Gastroesophageal sphincter (tissue), 4 donors: ENCODE data around the gene IQCN. TPM values are rescaled to one million over a fixed set of nuclear protein-coding genes. Genes with fewer than 3 reads are reported as not detected.
A peak's percentile ranks its signal among the peaks of the same experiment; 100 is the strongest.

Source experiments
- ATAC-seq: fragments of 150-250 bp; one replicate; pipeline ENCODE4 v1.9.1; 2016; ENCODE audit warnings: mild to moderate bottlenecking, moderate library complexity
- H3K27ac ChIP-seq, 4 donors: fragments of 200-600 bp; sonication (generic) in 3 of 4; 1 replicate in 3 of 4; 2 replicates in 1 of 4; pipeline ENCODE4 v1.5.1; 2016 to 2019
- H3K27me3 ChIP-seq: fragments of 200-600 bp; sonication (generic); one replicate; pipeline ENCODE4 v1.5.1; 2019
- H3K36me3 ChIP-seq, 2 donors: fragments of 200-600 bp; sonication (generic); one replicate each; pipeline ENCODE4 v1.5.1; 2019; ENCODE audit warnings: control low read depth in 1 of 2
- H3K4me1 ChIP-seq, 3 donors: fragments of 200-600 bp; sonication (generic); 1 replicate in 2 of 3; 2 replicates in 1 of 3; pipeline ENCODE4 v1.5.1; 2016 to 2019; ENCODE audit warnings: control low read depth in 2 of 3
- H3K4me3 ChIP-seq, 2 donors: fragments of 200-600 bp; sonication (generic); one replicate each; pipeline ENCODE4 v1.5.1; 2019; ENCODE audit warnings: mild to moderate bottlenecking in 1 of 2, moderate library complexity in 1 of 2
- H3K9me3 ChIP-seq, 3 donors: fragments of 200-600 bp; sonication (generic); one replicate each; pipeline ENCODE4 v1.5.1; 2017 to 2019; ENCODE audit warnings: control low read depth in 2 of 3
- EP300 ChIP-seq: sonication (generic); formaldehyde crosslinking; IDR thresholded peaks from one replicate; pipeline ENCODE4 v1.6.1; 2017; ENCODE audit warnings: antibody characterized with exemption, mild to moderate bottlenecking
- POLR2A ChIP-seq, 2 donors: fragments of 450-650 bp; IDR thresholded peaks; one replicate each; pipeline ENCODE4 v1.6.1; 2017; ENCODE audit warnings: antibody characterized with exemption in 2 of 2, mild to moderate bottlenecking in 2 of 2, moderate library complexity in 1 of 2
- POLR2AphosphoS5 ChIP-seq: sonication (generic); formaldehyde crosslinking; IDR thresholded peaks from one replicate; pipeline ENCODE4 v1.6.1; 2017; ENCODE audit warnings: antibody characterized with exemption
- WGBS, 2 donors: methylation state at CpG; one replicate each; pipeline ENCODE4 v1.1.5; 2018; ENCODE audit warnings: low coverage in 1 of 2; 5-methylcytosine and 5-hydroxymethylcytosine counted together
- total RNA-seq, 4 donors: library from RNA; depleted of rRNA; stranded (reverse); fragments of >200 nt; gene quantifications; one replicate each; pipeline ENCODE4 v1.1.0, GENCODE V29; 2016
- TF ChIP-seq, protein P1 (sequence below), 4 experiments: fragments of 200-600 bp in 2 of 4; fragments of 450-650 bp in 2 of 4; sonication (generic) in 1 of 4; IDR thresholded peaks; one replicate each; pipeline ENCODE4 v1.5.1; 2017 to 2019; ENCODE audit warnings: antibody characterized with exemption in 4 of 4, mild to moderate bottlenecking in 2 of 4, moderate library complexity in 2 of 4

Gene IQCN
- total RNA-seq, 4 donors from 2014 or later, result 0.27 to 4.4 (median 1.3) TPM

DNA sequence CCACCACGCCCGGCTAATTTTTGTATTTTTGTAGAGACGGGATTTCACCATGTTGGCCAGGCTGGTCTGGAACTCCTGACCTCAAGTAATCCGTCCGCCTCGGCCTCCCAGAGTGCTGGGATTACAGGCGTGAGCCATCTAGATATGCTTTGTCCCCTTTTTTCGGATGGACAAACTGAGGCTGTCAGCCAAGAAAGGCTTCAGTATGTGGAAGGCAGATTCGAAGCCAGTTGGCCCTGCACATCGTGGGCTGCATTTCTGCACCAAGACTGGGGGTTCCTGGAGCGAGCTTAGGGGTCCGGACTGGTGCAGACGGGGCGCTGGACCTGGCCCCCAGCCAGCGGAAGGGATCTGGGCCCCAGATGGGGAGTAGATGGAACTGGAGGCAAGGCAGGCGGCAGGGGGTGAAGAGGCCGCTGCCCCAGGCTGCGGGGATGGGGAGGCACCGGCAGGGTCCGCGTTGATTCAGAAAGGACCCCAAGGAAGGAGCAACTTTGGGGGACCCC, 16.8 kb upstream of the IQCN start:
- H3K4me3 ChIP-seq, result peak overlapping the region; percentile 73 to 83
- TF ChIP-seq POLR2A (IDR thresholded peaks at IDR 0.05), result no peak
- TF ChIP-seq EP300, result no peak
- no peak for TF ChIP-seq POLR2AphosphoS5
- H3K27me3 ChIP-seq, result no peaks in the 10 kb centered on the region
- no peak for ATAC-seq
- H3K36me3 ChIP-seq, result no peaks in the 10 kb centered on the region
- H3K27ac ChIP-seq, result peak overlapping the region; percentile 89 to 99 (median 99)
- peaks cover 0 to 48% (median 20%) of the 10 kb centered on the region in 3 donors for H3K4me1 ChIP-seq
- WGBS, 2 donors, result 59% methylated on average over 6 of the region's 21 CpGs; no CpG with 5 or more reads in 1 of the 2 donors
- no peaks in the 10 kb centered on the region for H3K9me3 ChIP-seq

DNA sequence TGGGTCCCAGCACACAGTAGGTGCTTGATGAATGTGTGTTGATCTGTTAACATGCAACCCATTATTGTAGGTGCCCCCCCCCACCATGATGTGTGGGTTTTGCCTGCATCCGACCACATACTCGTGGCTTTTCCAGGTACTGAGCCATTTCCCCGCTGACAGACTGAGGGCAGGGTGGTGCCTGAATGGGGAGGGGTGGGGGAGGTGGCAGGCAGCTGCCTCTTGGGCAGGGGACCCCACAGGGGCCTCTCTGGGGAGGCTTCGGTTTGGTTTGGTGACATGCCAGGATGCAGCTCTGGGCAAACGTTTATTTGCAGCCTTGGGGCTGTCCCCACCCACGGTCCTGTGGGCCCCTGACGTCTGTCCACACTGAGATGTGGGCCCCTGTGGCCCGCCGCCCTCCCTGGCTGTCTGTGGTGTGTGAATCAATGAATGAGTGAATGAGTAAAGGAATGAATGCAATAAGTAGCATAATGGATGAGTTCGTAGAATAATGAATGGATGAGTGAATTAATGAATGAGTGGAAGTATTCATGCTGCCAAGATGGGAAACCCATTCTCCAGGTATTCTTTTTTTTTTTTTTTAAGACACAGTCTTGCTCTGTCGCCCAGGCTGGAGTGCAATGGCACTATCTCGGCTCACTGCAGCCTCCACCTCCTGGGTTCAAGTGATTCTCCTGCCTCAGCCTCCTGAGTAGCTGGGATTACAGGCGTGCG, 16.2 kb upstream of the IQCN start:
- Histone ChIP-seq H3K27me3 (no peaks in the 10 kb centered on the region), H3K27ac (peak overlapping the region; percentile 89 to 99 (median 99)), H3K9me3 (no peaks in the 10 kb centered on the region), H3K4me3 (no peak overlapping the region), H3K4me1 (peaks cover 0 to 48% (median 20%) of the 10 kb centered on the region in 3 donors), H3K36me3 (no peaks in the 10 kb centered on the region)
- TF ChIP-seq EP300, result no peak
- TF ChIP-seq POLR2AphosphoS5, result no peak
- TF ChIP-seq, protein P1, sequence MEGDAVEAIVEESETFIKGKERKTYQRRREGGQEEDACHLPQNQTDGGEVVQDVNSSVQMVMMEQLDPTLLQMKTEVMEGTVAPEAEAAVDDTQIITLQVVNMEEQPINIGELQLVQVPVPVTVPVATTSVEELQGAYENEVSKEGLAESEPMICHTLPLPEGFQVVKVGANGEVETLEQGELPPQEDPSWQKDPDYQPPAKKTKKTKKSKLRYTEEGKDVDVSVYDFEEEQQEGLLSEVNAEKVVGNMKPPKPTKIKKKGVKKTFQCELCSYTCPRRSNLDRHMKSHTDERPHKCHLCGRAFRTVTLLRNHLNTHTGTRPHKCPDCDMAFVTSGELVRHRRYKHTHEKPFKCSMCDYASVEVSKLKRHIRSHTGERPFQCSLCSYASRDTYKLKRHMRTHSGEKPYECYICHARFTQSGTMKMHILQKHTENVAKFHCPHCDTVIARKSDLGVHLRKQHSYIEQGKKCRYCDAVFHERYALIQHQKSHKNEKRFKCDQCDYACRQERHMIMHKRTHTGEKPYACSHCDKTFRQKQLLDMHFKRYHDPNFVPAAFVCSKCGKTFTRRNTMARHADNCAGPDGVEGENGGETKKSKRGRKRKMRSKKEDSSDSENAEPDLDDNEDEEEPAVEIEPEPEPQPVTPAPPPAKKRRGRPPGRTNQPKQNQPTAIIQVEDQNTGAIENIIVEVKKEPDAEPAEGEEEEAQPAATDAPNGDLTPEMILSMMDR (IDR thresholded peaks at IDR 0.05), result no peak
- TF ChIP-seq POLR2A (IDR thresholded peaks at IDR 0.05), result no peak
- 59 to 80% methylated on average over 1 to 10 of the region's 14 CpGs for WGBS, 2 donors
- no peak for ATAC-seq

DNA sequence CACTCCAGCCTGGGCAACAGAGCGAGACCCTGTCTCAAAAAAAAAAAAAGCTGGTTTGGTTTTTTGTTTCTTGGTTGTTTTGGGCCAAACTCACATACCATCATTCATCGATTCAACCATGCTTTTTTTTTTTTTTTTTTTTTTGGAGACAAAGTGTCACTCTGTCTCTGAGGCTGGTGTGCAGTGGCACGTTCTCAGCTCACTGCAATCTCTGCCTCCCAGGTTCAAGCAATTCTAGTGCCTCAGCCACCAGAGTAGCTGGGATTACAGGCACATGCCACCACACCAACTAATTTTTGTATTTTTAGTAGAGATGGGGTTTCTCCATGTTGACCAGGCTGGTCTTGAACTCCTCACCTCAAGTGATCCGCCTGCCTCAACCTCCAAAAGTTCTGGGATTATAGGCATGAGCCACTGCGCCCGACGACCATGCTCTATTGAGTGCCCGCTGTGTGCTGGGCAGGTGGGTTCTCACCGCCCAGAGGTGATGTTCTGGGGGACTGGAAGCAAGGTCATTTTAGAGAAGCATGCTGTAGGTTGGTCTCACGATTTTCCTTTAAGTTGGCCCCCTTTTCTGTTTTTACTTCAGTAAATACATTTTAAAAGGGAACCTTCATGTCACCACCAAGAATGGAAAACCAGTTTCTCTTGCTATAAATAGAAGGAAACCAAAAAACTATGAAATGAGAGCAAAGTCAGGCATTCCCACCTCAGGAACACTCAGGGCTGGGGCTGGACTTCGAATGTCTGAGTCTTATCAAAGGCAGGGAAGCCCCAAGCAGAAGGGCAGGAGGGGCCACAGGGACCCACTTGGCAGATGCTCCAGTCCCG, 15.4 kb upstream of the IQCN start:
- peak overlapping the region in 3 of 4 donors; percentile 99 for H3K27ac ChIP-seq
- H3K9me3 ChIP-seq, result no peaks in the 10 kb centered on the region
- ATAC-seq, result no peak
- WGBS, 2 donors, result 42 to 56% methylated on average over 4 to 6 of the region's 12 CpGs
- H3K4me1 ChIP-seq, result peaks cover 0 to 51% (median 20%) of the 10 kb centered on the region in 3 donors
- no peak overlapping the region for H3K4me3 ChIP-seq
- no peaks in the 10 kb centered on the region for H3K27me3 ChIP-seq
- no peaks in the 10 kb centered on the region for H3K36me3 ChIP-seq
- TF ChIP-seq POLR2AphosphoS5, result no peak
- TF ChIP-seq POLR2A (IDR thresholded peaks at IDR 0.05), result no peak
- no peak for TF ChIP-seq EP300
- TF ChIP-seq, protein P1 (IDR thresholded peaks at IDR 0.05), result no peak

DNA sequence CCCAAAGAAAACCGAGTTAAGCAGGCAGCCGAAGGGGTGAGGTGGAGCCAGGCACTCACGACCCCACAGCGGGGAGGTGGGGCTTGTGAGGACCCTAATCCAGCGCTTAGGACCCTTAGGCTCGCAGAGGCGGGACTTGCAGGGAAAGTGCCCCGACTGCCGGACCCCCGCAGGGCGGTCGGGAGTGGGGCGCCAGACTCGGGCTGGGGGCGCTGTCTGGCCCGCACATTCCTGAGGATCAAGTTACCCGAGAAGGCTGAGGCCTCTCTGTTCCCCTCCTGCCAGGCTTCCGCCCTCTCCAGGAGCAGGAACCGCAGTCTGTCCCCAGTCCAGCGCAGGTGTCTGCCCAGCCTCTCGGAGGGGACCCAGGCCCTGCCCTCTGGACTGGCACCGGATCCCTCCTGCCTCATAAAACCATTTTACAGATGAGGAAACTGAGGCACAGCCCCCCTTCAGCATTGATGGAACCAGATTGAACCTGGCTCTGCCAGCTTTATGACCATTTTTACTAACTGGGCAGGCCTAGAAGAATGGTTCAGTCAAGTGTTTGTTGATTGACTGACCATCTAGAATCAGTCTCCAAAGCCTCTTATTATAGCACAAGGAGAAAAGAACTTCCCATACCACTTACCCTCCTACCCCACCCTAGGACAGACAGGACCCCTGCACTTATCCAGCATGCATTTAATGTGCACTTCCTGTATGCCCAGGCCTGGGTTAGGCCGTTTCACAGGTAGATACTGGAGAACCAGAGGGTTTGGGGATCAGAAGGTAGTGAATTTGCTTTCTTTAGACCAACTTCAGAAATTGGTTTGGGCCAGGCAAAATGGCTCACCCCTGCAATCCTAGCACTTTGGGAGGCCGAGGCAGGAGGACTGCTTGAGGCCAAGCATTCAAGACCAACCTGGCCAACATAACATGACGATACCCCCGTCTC, 13.9 kb upstream of the IQCN start:
- 67% methylated on average over 6 of the region's 26 CpGs; no CpG with 5 or more reads in 1 of the 2 donors for WGBS, 2 donors
- no peaks in the 10 kb centered on the region for H3K9me3 ChIP-seq
- TF ChIP-seq EP300 (no peak), POLR2AphosphoS5 (no peak), POLR2A (IDR thresholded peaks at IDR 0.05) (no peak)
- TF ChIP-seq, protein P1 (IDR thresholded peaks at IDR 0.05), result no peak
- no peak overlapping the region for H3K4me3 ChIP-seq
- peak overlapping the region in 3 of 4 donors; percentile 68 to 99 (median 72) for H3K27ac ChIP-seq
- no peaks in the 10 kb centered on the region for H3K36me3 ChIP-seq
- H3K27me3 ChIP-seq, result no peaks in the 10 kb centered on the region
- no peak for ATAC-seq
- peaks cover 0 to 50% (median 18%) of the 10 kb centered on the region in 3 donors for H3K4me1 ChIP-seq
